HG03439 (cell line): Measurements from ENCODE around the gene WSCD2.

Experiments used
- ATAC-seq: cut with Tn5 transposase; IDR thresholded peaks from one replicate; pipeline ENCODE4 v1.9.1; 2021; ENCODE audit warnings: mild to moderate bottlenecking, moderate library complexity; ENCODE audit not compliant: unreplicated experiment

The WSCD2 gene

DNA sequence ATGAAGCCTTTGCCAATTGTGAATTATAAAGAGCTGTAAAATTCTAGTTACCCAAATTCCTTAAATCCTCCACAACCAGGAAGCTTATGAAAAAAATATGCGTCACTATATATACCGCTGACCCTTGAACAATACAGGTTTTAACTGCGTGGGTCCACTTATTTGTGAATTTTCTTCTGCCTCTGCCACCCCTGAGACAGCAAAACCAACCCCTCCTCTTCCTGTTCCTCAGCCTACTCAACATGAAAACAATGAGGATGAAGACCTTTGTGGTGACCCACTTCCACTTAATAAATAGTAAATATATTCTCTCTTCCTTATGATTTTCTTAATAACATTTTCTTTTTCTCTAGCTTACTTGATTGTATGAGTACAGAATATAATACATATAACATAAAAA, 167.9 kb downstream of the WSCD2 start:
- ATAC-seq, result no peak

DNA sequence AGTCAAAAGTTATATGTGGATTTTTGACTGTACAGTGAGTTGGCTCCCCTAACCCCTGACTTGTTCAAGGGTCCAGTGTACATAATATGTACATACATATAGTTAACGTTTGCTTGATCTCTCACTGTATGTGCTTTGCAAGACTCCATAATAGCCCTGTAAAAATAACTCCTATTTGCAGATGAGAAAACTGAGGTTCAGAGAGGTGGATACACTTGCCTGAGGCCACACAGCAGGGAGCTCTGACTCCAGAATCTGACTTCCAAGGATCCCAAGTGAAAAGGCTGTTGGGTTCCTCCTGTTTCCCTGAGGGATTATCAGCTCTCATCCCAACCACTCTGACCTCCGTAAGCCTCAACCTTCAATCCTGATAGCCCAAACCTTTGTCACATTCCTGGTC, 168.3 kb downstream of the WSCD2 start:
- ATAC-seq, result no peak

DNA sequence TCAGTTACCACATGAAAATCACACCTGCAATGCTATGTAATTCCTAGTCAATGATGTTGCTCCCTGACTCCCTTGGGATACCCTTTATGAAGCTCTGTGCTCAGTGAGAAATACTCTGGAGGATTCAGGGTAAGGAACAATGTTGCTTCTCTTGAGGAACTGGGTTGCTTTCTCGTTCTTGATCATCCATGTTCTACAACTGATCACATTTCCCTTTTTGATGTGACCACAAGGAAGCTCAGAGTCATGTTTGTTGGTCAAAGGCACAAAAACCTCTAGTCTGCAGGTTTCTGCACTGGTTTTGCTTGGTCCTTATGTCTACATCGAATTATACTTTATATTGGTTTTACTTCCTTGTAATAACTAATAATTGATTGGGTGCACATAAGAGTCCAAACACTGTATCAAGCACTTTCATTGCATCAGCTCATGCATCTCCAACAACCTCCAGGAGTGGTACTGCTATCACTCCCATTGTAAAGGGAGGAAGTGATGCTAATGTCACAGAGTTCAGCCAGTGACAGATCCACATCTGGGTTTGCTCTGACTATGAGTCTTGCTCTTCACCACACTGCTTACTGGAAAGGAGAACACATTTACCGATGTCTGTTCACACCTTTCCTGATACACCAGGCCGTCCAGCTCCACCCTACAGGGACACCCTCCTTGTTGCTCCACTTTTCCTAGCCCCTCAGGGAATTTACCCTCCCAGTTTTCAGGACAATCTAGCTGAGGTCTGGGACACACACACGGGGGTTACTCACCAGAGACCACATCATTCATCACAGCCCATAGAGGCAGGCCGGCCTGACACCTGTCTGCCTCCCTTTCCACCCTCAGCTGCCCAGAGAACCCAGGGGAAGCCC, 169.0 kb downstream of the WSCD2 start:
- ATAC-seq, result no peak

DNA sequence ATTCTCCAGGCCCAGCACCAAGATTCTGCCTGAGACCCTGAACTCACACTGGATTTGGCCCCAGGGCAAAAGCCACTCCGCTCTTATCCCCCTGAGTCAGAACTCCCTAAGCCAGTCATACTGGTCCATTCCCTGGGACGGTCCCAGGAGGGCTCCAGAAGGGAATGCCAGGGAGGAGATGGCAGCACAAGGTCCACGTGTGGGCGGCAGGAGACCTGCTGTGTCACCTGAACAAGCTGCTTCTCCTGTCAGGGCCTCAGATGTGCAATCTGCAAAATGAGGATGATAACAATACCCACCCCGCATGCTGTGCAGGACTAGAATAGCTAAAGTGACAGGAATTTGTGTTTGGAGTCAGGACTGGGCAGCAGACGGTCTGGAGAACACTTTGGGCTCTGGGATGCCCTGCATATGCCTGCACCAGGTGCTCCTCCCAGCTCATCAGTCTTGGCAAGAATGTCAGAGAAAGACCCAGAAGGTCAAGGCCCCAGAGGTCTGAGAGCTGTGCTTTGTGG, 169.7 kb downstream of the WSCD2 start:
- ATAC-seq, result no peak

DNA sequence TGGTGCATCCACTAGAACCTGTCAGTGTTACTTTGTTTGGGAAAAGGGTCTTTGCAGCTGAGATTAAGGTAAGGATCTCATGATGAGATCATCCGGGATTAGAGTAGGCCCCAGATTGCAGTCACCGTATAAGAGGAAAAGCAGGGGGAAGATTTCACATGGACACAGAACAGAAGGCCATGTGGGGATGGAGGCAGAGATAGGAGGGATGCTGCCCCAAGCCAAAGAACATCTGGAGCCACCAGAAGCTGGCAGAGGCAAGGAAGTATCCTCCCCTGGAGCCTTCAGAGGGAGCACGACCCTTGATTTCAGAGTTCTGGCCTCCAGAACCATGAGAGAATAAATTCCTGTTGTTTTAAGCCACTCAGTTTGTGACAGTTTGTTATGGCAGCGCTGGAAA, 170.4 kb downstream of the WSCD2 start:
- no peak for ATAC-seq
